Activated CD8-positive, alpha-beta T cell treated with anti-CD3 and anti-CD28 coated beads, Interleukin-2, amount 10 ng/mL, durations not matched to agents 7 days and 5 days (primary cell): ENCODE measurements around the gene H3-3A. TPM values are rescaled to one million over a fixed set of nuclear protein-coding genes. Genes with fewer than 3 reads are reported as not detected.
A peak's percentile ranks its signal among the peaks of the same experiment; 100 is the strongest.

Source experiments
- ATAC-seq: fragments of 150-1000 bp; cut with Tn5 transposase; one replicate; pipeline ENCODE4 v1.10.0; 2021; ENCODE audit warnings: moderate library complexity
- CTCF ChIA-PET: fragments of 350-600 bp; sonication (Branson Sonifier 250); formaldehyde crosslinking; loops from one replicate; lab custom pipeline; 2021; ENCODE audit warnings: antibody characterized with exemption; lab: Charles Lee
- POLR2A ChIA-PET: fragments of 350-600 bp; sonication (Branson Sonifier 250); formaldehyde crosslinking; loops from one replicate; lab custom pipeline; 2021; ENCODE audit warnings: antibody characterized with exemption; lab: Charles Lee
- DNase-seq: peaks from one replicate; pipeline ENCODE4 v3.0.0-alpha.2; 2020
- H3K27ac Mint-ChIP-seq: one replicate; pipeline ENCODE4 v1.8.0; 2021; ENCODE audit warnings: mild to moderate bottlenecking, mixed read lengths
- H3K27me3 Mint-ChIP-seq: one replicate; pipeline ENCODE4 v1.8.0; 2021; ENCODE audit warnings: low read depth, mixed read lengths
- H3K36me3 Mint-ChIP-seq: one replicate; pipeline ENCODE4 v1.8.0; 2021; ENCODE audit warnings: low read depth, mixed read lengths
- H3K4me1 Mint-ChIP-seq: one replicate; pipeline ENCODE4 v1.8.0; 2021; ENCODE audit warnings: low read depth, mixed read lengths
- H3K4me3 Mint-ChIP-seq: one replicate; pipeline ENCODE4 v1.8.0; 2021; ENCODE audit warnings: mild to moderate bottlenecking, mixed read lengths
- H3K9me3 Mint-ChIP-seq: one replicate; pipeline ENCODE4 v1.8.0; 2022; ENCODE audit warnings: mixed read lengths; ENCODE audit not compliant: insufficient read depth
- total RNA-seq, 2 experiments: library from RNA; stranded (reverse); gene quantifications; one replicate each; pipeline ENCODE4 v1.2.3, GENCODE V29; 2021

The H3-3A gene
- total RNA-seq, 2 experiments from 2014 or later, result 526 to 541 TPM

DNA sequence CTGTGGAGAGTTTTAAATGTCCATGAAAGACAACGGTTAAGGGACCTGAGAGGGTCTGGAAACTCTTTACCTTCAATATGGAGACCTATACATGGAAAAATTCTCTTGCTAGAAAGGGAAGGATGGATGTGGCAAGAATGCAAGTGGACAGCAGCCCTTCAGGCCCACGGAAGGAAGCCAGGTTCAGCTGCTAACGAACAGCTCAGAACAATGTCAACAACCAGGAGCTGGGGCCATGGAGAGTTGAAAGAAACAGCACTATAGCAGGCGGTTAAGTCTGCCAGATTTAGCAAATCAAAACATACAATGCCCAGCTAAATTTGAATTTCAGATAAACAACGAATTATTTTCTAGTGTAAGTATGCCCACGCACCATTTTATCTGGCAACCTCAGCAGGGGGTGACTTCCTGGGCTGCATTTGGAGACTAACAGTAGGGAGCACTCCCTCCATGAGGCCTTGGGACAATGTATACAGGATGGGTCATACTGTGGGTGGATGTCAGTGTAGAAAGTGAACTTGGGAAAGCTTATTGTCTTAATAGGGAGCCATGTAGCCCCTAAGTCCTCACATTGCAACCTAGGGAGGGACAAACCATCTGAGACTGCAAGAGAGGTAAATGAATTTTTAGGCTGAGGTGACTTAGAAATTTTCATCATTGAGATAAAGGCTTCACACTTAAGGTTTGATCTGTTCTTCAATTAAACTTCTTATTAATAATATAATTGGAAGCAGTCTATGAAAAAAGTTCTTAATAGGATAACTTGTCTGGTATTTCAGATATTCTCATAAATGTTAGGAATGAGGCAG, 7.8 kb upstream of the H3-3A start:
- POLR2A ChIA-PET, result interaction anchor here (2.4 kb wide), 1 partner anchor 55 kb away, joined by 10 read pairs; the partner anchor contains the start of gene SDE2
- no peaks in the 10 kb centered on the region for H3K4me1 Mint-ChIP-seq
- H3K9me3 Mint-ChIP-seq, result no peaks in the 10 kb centered on the region
- CTCF ChIA-PET, result interaction anchor here (1.3 to 3.0 kb wide), 3 partner anchors 10 to 67 kb away, joined by 3 to 12 read pairs (median 4); no protein-coding TSS in a partner anchor
- H3K27me3 Mint-ChIP-seq, result no peaks in the 10 kb centered on the region
- DNase-seq (no peak), ATAC-seq (no peak)
- no peak overlapping the region for H3K4me3 Mint-ChIP-seq
- H3K27ac Mint-ChIP-seq, result no peak overlapping the region
- peaks cover 5% of the 10 kb centered on the region for H3K36me3 Mint-ChIP-seq

DNA sequence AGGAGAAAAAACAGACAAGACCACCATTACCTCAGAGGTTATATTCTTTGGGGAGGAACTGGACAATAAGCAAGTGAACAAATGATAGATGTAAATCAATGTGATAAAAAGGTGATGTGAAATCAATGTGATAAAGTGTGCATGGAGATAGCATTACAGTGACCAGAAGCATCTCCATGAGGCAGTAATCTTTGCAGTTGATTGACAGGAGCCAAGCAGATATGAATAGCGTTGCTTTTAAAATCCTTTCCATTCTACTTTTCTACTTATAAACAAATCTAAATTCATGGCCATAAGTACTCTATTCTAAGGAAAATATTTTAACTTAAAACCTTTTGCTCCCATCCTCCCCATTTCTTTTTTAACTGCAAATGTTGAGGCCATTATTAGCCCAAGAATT, 2.8 kb upstream of the H3-3A start:
- H3K4me3 Mint-ChIP-seq, result no peak overlapping the region
- H3K36me3 Mint-ChIP-seq, result peaks cover 22% of the 10 kb centered on the region
- ChIA-PET CTCF (interaction anchor here (3.3 kb wide), 1 partner anchor 72 kb away, joined by 10 read pairs; no protein-coding TSS in a partner anchor), POLR2A (no interaction called here)
- H3K4me1 Mint-ChIP-seq, result peaks cover 13% of the 10 kb centered on the region
- H3K9me3 Mint-ChIP-seq, result no peaks in the 10 kb centered on the region
- no peak overlapping the region for H3K27ac Mint-ChIP-seq
- ATAC-seq, result no peak
- no peaks in the 10 kb centered on the region for H3K27me3 Mint-ChIP-seq
- no peak for DNase-seq

- CTCF ChIA-PET, result interaction anchor here (0.7 to 3.3 kb wide), 2 partner anchors 60 to 72 kb away, joined by 4 to 10 read pairs; no protein-coding TSS in a partner anchor
- H3K4me1 Mint-ChIP-seq, result peaks cover 19% of the 10 kb centered on the region
- no peak overlapping the region for H3K4me3 Mint-ChIP-seq
- H3K9me3 Mint-ChIP-seq, result no peaks in the 10 kb centered on the region
- peaks cover 27% of the 10 kb centered on the region for H3K36me3 Mint-ChIP-seq
- DNase-seq (no peak), ATAC-seq (no peak)
- H3K27me3 Mint-ChIP-seq, result no peaks in the 10 kb centered on the region
- POLR2A ChIA-PET, result interaction anchor here (0.5 to 3.9 kb wide), 3 partner anchors 48 to 243 kb away, joined by 3 to 113 read pairs (median 3); partner anchors contain the start of gene SDE2
- no peak overlapping the region for H3K27ac Mint-ChIP-seq
Measured at GRCh38 chr1:226060427-226060826, 2.1 kb upstream of the H3-3A start.

DNA sequence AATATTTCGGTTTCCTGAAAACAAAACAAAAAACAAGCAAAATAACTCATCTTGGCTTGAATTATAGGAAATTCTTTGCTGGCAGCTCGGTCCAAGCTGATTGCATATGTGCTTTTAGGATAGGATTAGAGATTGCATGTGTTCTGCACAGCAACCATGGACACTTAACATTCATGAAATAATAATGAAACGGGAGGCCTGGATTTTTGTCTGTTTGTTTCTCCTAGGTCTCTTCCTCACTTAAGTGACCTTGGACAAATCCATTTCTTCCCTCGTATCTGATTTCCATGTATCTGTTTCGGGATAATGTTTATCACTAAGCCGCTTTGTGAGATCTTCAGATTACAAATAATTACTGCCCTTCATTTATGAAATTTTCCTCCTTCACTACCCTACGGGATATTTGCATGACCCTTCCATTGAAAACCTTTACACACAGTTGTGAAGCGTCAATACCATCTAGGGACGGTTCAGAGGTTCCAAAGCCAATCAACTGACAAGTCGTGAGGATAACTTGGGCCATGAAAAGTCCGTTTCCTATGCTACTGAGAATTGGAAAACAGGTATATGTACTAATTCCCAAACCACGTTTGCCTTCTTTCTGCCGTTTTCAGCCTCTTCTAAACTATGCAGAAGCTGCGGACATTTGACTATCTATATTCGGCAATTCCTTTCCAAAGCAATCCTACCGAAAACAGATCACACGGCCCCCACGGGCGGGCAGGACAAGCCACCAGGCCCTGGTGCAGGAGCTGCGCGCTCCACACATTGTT, 1.3 kb upstream of the H3-3A start:
- ATAC-seq (no peak), DNase-seq (no peak)
- peaks cover 27% of the 10 kb centered on the region for H3K4me1 Mint-ChIP-seq
- ChIA-PET POLR2A (interaction anchor here (0.5 to 3.9 kb wide), 20 partner anchors 11 to 876 kb away, joined by 3 to 113 read pairs (median 4); partner anchors contain the start of genes LIN9, PYCR2 and SDE2), CTCF (interaction anchor here (0.7 to 4.9 kb wide), 6 partner anchors 17 to 100 kb away, joined by 4 to 61 read pairs (median 4); partner anchors contain the start of gene SDE2)
- H3K4me3 Mint-ChIP-seq, result peak overlapping the region; percentile 84
- peaks cover 36% of the 10 kb centered on the region for H3K36me3 Mint-ChIP-seq
- no peaks in the 10 kb centered on the region for H3K27me3 Mint-ChIP-seq
- H3K9me3 Mint-ChIP-seq, result no peaks in the 10 kb centered on the region
- peak overlapping the region; percentile 74 for H3K27ac Mint-ChIP-seq

DNA sequence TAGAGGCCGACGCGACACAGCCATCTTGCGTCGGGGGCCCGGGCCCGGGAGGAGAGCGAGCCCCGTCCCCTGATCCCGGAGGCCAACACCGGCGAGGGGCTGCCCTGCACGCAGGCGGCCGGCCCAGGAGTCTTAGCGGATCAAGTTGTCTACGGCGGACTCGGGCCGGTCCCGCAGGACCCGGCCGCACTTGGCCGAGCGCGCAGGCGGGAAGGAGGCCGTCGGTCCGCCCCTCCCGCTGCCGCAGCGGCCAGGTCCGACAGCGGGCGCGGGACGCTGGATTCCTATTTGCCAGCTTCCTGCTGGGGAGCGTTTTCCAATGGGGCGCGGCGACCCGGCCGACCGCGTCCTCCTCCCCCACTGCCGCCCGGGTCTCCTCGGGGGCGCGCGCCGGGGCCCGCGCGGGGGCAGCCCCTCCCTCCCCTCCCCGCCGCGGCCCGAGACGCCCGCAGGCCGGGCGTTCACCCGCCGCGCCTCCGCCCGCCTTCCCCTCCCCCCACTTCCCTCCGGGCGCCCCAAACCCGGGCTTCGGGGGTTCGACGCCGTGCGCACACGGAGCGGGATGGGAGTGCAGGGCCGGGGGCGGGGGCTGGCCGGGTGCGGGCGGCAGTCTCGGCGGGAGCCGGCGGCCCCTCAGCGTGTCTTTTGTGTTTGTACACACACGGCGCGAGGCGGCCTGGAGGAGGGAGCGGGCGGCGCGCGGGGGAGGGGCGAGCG, 517 bp upstream of the H3-3A start:
- Mint-ChIP-seq H3K4me1 (peaks cover 32% of the 10 kb centered on the region), H3K4me3 (peak overlapping the region; percentile 100), H3K36me3 (peaks cover 41% of the 10 kb centered on the region), H3K27ac (peak overlapping the region; percentile 100), H3K9me3 (no peaks in the 10 kb centered on the region), H3K27me3 (no peaks in the 10 kb centered on the region)
- DNase-seq (peak; percentile 47), ATAC-seq (peak; percentile 73)
- ChIA-PET POLR2A (interaction anchor here (0.6 to 3.9 kb wide), 39 partner anchors 11 to 876 kb away, joined by 3 to 113 read pairs (median 4); partner anchors contain the start of genes ENAH, LBR, LIN9 and PYCR2), CTCF (interaction anchor here (0.5 to 4.9 kb wide), 11 partner anchors 16 to 593 kb away, joined by 3 to 61 read pairs (median 4); partner anchors contain the start of genes PARP1 and SDE2)

GRCh38 chr1:226063224-226063976, 884 bp downstream of the H3-3A start:
- ATAC-seq, result peak; percentile 31

GRCh38 chr1:226063977-226064815, 1.7 kb downstream of the H3-3A start:
- no peak for ATAC-seq
- H3K27me3 Mint-ChIP-seq, result no peaks in the 10 kb centered on the region
- DNase-seq, result peak; percentile 37
- no peaks in the 10 kb centered on the region for H3K9me3 Mint-ChIP-seq
- peaks cover 47% of the 10 kb centered on the region for H3K4me1 Mint-ChIP-seq
- H3K27ac Mint-ChIP-seq, result peak overlapping the region; percentile 100
- CTCF ChIA-PET, result interaction anchor here (0.6 to 6.5 kb wide), 41 partner anchors 9 to 344 kb away, joined by 3 to 75 read pairs (median 4); partner anchors contain the start of genes MIXL1, PARP1 and SDE2
- POLR2A ChIA-PET, result interaction anchor here (0.7 to 3.9 kb wide), 26 partner anchors 9 to 596 kb away, joined by 3 to 113 read pairs (median 4); partner anchors contain the start of genes LIN9 and SDE2
- peak overlapping the region; percentile 100 for H3K4me3 Mint-ChIP-seq
- peaks cover 61% of the 10 kb centered on the region for H3K36me3 Mint-ChIP-seq

More at GRCh38 chr1:226063224-226063976, 884 bp downstream of the H3-3A start:
- peak overlapping the region; percentile 100 for H3K4me3 Mint-ChIP-seq
- CTCF ChIA-PET, result interaction anchor here (0.6 to 4.9 kb wide), 10 partner anchors 15 to 595 kb away, joined by 3 to 61 read pairs (median 3); partner anchors contain the start of genes PARP1 and SDE2
- H3K27me3 Mint-ChIP-seq, result no peaks in the 10 kb centered on the region
- DNase-seq, result peak; percentile 62
- peaks cover 55% of the 10 kb centered on the region for H3K36me3 Mint-ChIP-seq
- H3K27ac Mint-ChIP-seq, result peak overlapping the region; percentile 100
- no peaks in the 10 kb centered on the region for H3K9me3 Mint-ChIP-seq
- peaks cover 43% of the 10 kb centered on the region for H3K4me1 Mint-ChIP-seq
- POLR2A ChIA-PET, result interaction anchor here (0.5 to 3.9 kb wide), 28 partner anchors 10 to 624 kb away, joined by 3 to 113 read pairs (median 5); partner anchors contain the start of genes LIN9, PYCR2, SDE2 and SRP9

GRCh38 chr1:226064816-226065248, 2.3 kb downstream of the H3-3A start:
- H3K27ac Mint-ChIP-seq, result peak overlapping the region; percentile 7
- ATAC-seq (no peak), DNase-seq (peak; percentile 69)
- no peaks in the 10 kb centered on the region for H3K27me3 Mint-ChIP-seq
- peak overlapping the region; percentile 100 for H3K4me3 Mint-ChIP-seq
- H3K4me1 Mint-ChIP-seq, result peaks cover 50% of the 10 kb centered on the region
- H3K9me3 Mint-ChIP-seq, result no peaks in the 10 kb centered on the region
- ChIA-PET CTCF (interaction anchor here (0.7 to 6.5 kb wide), 41 partner anchors 9 to 340 kb away, joined by 3 to 75 read pairs (median 4); partner anchors contain the start of genes MIXL1 and SDE2), POLR2A (interaction anchor here (0.7 to 3.4 kb wide), 17 partner anchors 9 to 597 kb away, joined by 3 to 29 read pairs (median 4); partner anchors contain the start of genes LIN9 and SDE2)
- H3K36me3 Mint-ChIP-seq, result peaks cover 57% of the 10 kb centered on the region

DNA sequence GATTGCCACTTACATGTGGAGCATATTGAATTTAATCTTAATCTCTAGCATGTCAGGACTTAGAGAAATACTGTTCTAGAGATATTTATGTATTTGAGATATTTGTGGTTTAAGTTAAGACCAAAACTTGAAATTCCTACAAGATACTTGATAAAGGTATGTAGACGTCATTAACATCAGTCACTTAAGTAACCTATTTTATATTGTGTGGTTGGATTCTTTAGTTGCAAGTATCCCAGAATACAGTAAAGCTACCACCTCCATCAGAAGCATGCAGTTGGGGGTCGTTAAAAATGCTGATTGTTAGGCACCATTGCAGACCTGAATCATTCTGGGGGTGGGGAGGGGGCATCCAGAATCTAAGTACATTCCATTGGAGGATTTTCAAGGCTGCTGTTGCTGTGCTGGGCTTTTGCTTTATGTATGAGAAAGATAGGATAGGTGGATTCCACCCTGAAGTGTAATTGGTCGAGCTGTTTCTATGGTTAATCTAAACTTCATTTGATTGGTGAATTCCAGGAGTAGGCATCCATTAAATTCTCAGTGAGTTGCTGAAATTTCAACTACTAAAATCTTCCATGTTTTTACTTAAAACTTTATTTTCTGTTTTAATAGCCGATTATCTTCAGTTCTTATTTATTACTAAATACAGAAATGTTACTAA, 4.0 kb downstream of the H3-3A start:
- Mint-ChIP-seq H3K27me3 (no peaks in the 10 kb centered on the region), H3K4me1 (peaks cover 47% of the 10 kb centered on the region), H3K9me3 (no peaks in the 10 kb centered on the region), H3K4me3 (no peak overlapping the region), H3K36me3 (peaks cover 64% of the 10 kb centered on the region), H3K27ac (no peak overlapping the region)
- POLR2A ChIA-PET, result interaction anchor here (0.7 to 3.4 kb wide), 5 partner anchors 13 to 335 kb away, joined by 3 to 29 read pairs (median 4); partner anchors contain the start of gene SDE2
- ATAC-seq (no peak), DNase-seq (no peak)
- CTCF ChIA-PET, result interaction anchor here (0.6 to 6.5 kb wide), 9 partner anchors 10 to 716 kb away, joined by 3 to 75 read pairs (median 4); no protein-coding TSS in a partner anchor
